Measurements from ENCODE around the gene PLA2G1B. TPM values are rescaled to one million over a fixed set of nuclear protein-coding genes. Genes with fewer than 3 reads are reported as not detected.

PLA2G1B gene
- total and polyA plus RNA-seq, 9 of the 15 experiments (the other 6 are each of a cell fraction or from before 2014, with no cell fraction given) = 1.4 TPM; not detected in 8

- TF ChIP-seq ZNF707 (CRISPR knock-in tag; conservative IDR thresholded peaks at IDR 0.05) = no peak
- TF ChIP-seq ZNF324 (CRISPR knock-in tag; IDR thresholded peaks at IDR 0.05) = no peak
- TF ChIP-seq CCAR2 (IDR thresholded peaks at IDR 0.05; ENCODE audit: low read depth, low read length) = no peak
- TF ChIP-seq ZNF589 (CRISPR knock-in tag; IDR thresholded peaks at IDR 0.05; ENCODE audit: low read depth) = peak; percentile 84
- no peak for TF ChIP-seq ZNF79 (CRISPR knock-in tag; IDR thresholded peaks at IDR 0.05; ENCODE audit: low read depth)
- no peak for TF ChIP-seq ZNF212 (CRISPR knock-in tag; IDR thresholded peaks at IDR 0.05)
- TF ChIP-seq POLR2B (IDR thresholded peaks at IDR 0.05; ENCODE audit: low read depth, partially characterized antibody) = peak; percentile 92
- TF ChIP-seq RAD21 (CRISPR knock-in tag; conservative IDR thresholded peaks at IDR 0.05 in 1 of 2, IDR thresholded peaks at IDR 0.05 in 1 of 2) = peak in 1 of 2 experiments; percentile 49; a peak in 2 of 4 replicates
- TF ChIP-seq TRIM24 (IDR thresholded peaks at IDR 0.05) = 0 out of 4 replicates have a peak, but pooled peaks of 1 of the 2 experiments have one; percentile 32
- TF ChIP-seq FOXM1 (IDR thresholded peaks at IDR 0.05; ENCODE audit: low read depth) = peak; percentile 64; the same call in 1 of the 2 replicates
- no peak for TF ChIP-seq FOXM1 (CRISPR knock-in tag; IDR thresholded peaks at IDR 0.05; ENCODE audit: low read depth)
- TF ChIP-seq RFX5 (IDR thresholded peaks at IDR 0.05; ENCODE audit: low read depth, low read length) = no peak
- TF ChIP-seq SMARCA5 (IDR thresholded peaks at IDR 0.05) = no peak
- TF ChIP-seq CXXC5 (CRISPR knock-in tag; IDR thresholded peaks at IDR 0.05) = peak; percentile 68; the same call in 1 of the 2 replicates
- peak; percentile 13; the same call in 1 of the 2 replicates for TF ChIP-seq ESRRA (IDR thresholded peaks at IDR 0.05; ENCODE audit: borderline replicate concordance, low read depth)
- TF ChIP-seq, protein P1, sequence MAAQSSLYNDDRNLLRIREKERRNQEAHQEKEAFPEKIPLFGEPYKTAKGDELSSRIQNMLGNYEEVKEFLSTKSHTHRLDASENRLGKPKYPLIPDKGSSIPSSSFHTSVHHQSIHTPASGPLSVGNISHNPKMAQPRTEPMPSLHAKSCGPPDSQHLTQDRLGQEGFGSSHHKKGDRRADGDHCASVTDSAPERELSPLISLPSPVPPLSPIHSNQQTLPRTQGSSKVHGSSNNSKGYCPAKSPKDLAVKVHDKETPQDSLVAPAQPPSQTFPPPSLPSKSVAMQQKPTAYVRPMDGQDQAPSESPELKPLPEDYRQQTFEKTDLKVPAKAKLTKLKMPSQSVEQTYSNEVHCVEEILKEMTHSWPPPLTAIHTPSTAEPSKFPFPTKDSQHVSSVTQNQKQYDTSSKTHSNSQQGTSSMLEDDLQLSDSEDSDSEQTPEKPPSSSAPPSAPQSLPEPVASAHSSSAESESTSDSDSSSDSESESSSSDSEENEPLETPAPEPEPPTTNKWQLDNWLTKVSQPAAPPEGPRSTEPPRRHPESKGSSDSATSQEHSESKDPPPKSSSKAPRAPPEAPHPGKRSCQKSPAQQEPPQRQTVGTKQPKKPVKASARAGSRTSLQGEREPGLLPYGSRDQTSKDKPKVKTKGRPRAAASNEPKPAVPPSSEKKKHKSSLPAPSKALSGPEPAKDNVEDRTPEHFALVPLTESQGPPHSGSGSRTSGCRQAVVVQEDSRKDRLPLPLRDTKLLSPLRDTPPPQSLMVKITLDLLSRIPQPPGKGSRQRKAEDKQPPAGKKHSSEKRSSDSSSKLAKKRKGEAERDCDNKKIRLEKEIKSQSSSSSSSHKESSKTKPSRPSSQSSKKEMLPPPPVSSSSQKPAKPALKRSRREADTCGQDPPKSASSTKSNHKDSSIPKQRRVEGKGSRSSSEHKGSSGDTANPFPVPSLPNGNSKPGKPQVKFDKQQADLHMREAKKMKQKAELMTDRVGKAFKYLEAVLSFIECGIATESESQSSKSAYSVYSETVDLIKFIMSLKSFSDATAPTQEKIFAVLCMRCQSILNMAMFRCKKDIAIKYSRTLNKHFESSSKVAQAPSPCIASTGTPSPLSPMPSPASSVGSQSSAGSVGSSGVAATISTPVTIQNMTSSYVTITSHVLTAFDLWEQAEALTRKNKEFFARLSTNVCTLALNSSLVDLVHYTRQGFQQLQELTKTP (IDR thresholded peaks at IDR 0.05; ENCODE audit: low read depth in 1 of 2, partially characterized antibody in 2 of 2) = peak in 1 of 2 experiments; percentile 78
- TF ChIP-seq MYC (IDR thresholded peaks at IDR 0.05; ENCODE audit: low read depth, low read length) = peak; percentile 75
- peak; percentile 96 for TF ChIP-seq MYC (CRISPR knock-in tag; IDR thresholded peaks at IDR 0.05; ENCODE audit: borderline replicate concordance, low read depth)
- TF ChIP-seq ATF1 (CRISPR knock-in tag; IDR thresholded peaks at IDR 0.05) = no peak
- peak; percentile 96 for TF ChIP-seq ATF1 (tag; IDR thresholded peaks at IDR 0.05)
- peak; percentile 80; the same call in 1 of the 2 replicates for TF ChIP-seq MTA3 (IDR thresholded peaks at IDR 0.05; ENCODE audit: borderline replicate concordance)
- no peak for TF ChIP-seq NFIX (CRISPR knock-in tag; IDR thresholded peaks at IDR 0.05; ENCODE audit: low read depth)
- TF ChIP-seq JUNB (CRISPR knock-in tag; conservative IDR thresholded peaks at IDR 0.05) = no peak
- TF ChIP-seq MYBL2 (IDR thresholded peaks at IDR 0.05; ENCODE audit: low read depth) = no peak
- TF ChIP-seq MYBL2 (CRISPR knock-in tag; IDR thresholded peaks at IDR 0.05; ENCODE audit: borderline replicate concordance) = no peak
- TF ChIP-seq RNF2 (IDR thresholded peaks at IDR 0.05) = peak; percentile 59; the same call in 1 of the 2 replicates
- no peak for TF ChIP-seq ZNF384 (IDR thresholded peaks at IDR 0.05; ENCODE audit: low read depth, low read length)
- no peak for TF ChIP-seq MCM3 (IDR thresholded peaks at IDR 0.05)
Measured at GRCh38 chr12:120317224-120318105, 10.1 kb downstream of the PLA2G1B start (continued).

Measured in K562 (cell line).